Measurements from ENCODE around the gene TMEM26. TPM values are rescaled to one million over a fixed set of nuclear protein-coding genes. Genes with fewer than 3 reads are reported as not detected.
"Not testable (repeated sequence)": the region's sequence is repeated elsewhere in the genome, so short reads cannot be mapped to it uniquely, and the experiment has no call there.

TMEM26 gene
- total RNA-seq, 2 experiments from 2014 or later = not detected

DNA sequence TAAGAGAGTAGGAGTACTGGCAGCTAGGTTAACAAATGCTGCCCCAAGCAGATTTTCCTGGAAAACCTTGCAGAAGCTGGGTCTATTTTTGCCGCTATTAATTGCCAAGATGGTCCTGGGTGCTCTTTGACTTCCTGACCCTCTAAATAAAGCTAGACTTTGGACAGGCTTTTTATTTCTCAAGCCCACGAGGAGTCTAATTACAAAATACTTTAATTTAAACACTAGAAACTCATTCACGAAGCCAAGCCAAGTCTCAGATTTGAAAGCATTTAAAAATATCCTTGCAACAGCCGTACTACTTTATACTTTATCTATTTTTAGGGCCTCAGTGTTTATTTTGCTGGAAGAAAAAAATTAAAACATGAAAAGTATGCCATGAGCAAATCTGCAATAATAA is 45.1 kb downstream of the TMEM26 start:
- no peak for DNase-seq
- Mint-ChIP-seq H3K9me3 (no peaks in the 10 kb centered on the region), H3K4me3 (no peak overlapping the region), H3K36me3 (ENCODE audit: low read depth) (no peaks in the 10 kb centered on the region), H3K27me3 (ENCODE audit: low read depth) (peaks cover 3% of the 10 kb centered on the region), H3K27ac (no peak overlapping the region), H3K4me1 (ENCODE audit: low read depth) (no peaks in the 10 kb centered on the region)
- CTCF ChIA-PET = no interaction called here
- intact Hi-C loops (cut with micrococcal nuclease) = no loop called here

DNA sequence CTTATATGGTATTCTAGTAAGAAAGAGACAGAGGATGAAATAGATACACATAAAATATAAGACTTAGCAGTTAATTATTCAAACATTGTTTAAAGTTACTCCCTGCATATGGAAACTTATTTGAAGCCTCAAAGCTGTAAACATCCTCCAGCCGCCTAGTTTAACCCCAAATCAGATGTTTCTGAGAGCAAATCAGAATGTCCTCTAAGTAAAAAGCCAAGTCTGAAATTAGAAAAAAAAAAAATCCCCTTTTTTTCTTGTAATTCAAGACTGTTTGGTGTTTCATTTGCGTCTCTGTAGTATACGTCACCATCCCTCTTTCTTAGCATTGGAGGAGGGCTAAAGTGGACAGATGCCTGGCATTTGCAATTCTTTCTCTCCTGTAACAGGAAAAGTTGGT is 46.4 kb downstream of the TMEM26 start:
- no peaks in the 10 kb centered on the region for H3K9me3 Mint-ChIP-seq
- no peak overlapping the region for H3K4me3 Mint-ChIP-seq
- peaks cover 3% of the 10 kb centered on the region for H3K27me3 Mint-ChIP-seq (ENCODE audit: low read depth)
- CTCF ChIA-PET = no interaction called here
- DNase-seq = no peak
- no peaks in the 10 kb centered on the region for H3K36me3 Mint-ChIP-seq (ENCODE audit: low read depth)
- H3K4me1 Mint-ChIP-seq (ENCODE audit: low read depth) = no peaks in the 10 kb centered on the region
- H3K27ac Mint-ChIP-seq = no peak overlapping the region
- intact Hi-C loops (cut with micrococcal nuclease) = no loop called here

DNA sequence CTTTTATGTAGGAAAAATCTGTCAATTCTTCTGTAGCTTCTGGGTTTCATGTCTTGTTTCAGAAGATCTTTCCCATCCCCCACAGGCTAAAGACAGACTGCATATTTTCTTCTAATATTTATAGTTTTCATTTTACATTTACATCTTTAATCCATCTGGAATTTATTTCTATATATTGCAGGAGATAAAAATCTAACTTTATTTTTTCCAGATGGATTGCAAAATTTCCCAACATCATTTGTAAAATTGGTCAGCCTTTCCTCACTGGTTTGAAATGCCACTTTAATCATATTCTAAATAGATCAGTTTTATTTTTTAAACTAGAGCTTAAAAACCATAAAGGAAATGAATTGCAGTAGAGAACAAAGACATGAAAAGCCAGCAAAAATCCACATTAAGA is 46.9 kb downstream of the TMEM26 start:
- H3K27ac Mint-ChIP-seq = no peak overlapping the region
- H3K4me1 Mint-ChIP-seq (ENCODE audit: low read depth) = no peaks in the 10 kb centered on the region
- intact Hi-C loops (cut with micrococcal nuclease) = no loop called here
- DNase-seq = no peak
- H3K9me3 Mint-ChIP-seq = no peaks in the 10 kb centered on the region
- no peak overlapping the region for H3K4me3 Mint-ChIP-seq
- H3K36me3 Mint-ChIP-seq (ENCODE audit: low read depth) = no peaks in the 10 kb centered on the region
- CTCF ChIA-PET = no interaction called here
- H3K27me3 Mint-ChIP-seq (ENCODE audit: low read depth) = peaks cover 3% of the 10 kb centered on the region

DNA sequence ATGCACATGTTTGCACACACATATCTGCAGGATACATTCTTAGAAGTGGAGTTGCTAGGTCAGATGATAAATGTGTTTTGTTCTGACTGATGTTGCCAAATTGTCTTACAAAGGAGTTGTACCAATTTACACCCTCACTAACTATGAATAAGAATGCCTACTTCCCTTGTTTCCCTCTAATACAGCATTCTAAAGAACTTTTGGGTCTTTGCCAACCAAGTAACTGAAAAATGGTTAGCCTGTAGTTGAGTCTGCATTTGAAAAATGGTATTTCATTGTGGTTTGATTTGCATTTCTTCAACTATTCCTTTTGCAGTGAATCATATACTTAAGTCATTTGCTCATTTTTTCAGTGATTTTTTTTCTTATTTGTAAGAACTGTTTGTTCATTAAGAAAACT is 48.4 kb downstream of the TMEM26 start:
- Mint-ChIP-seq H3K36me3 (ENCODE audit: low read depth) (no peaks in the 10 kb centered on the region), H3K27ac (no peak overlapping the region), H3K9me3 (no peaks in the 10 kb centered on the region), H3K27me3 (ENCODE audit: low read depth) (no peaks in the 10 kb centered on the region), H3K4me3 (no peak overlapping the region), H3K4me1 (ENCODE audit: low read depth) (no peaks in the 10 kb centered on the region)
- DNase-seq = no peak
- intact Hi-C loops (cut with micrococcal nuclease) = no loop called here
- CTCF ChIA-PET = no interaction called here

DNA sequence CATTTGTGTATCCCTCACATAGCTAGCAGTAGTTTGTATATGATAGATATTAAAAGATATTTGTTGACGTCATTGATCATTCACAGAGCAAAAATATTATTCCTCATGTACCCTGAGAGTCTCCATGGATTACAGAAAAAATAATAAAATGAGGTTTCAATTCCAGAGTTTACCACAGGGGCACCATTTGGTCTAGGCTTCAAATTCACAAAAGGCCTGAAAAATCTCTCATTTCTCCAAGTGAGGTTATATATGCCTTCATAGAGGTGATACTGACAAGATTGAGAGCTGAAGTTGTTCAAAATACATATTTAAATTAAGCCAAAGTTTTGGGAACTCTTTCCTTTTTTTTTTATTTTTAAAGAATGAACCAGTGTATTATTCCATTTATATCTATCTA is 52.7 kb downstream of the TMEM26 start:
- intact Hi-C loops (cut with micrococcal nuclease) = no loop called here
- H3K4me3 Mint-ChIP-seq = no peak overlapping the region
- CTCF ChIA-PET = no interaction called here
- H3K27ac Mint-ChIP-seq = no peak overlapping the region
- DNase-seq = no peak
- H3K27me3 Mint-ChIP-seq (ENCODE audit: low read depth) = no peaks in the 10 kb centered on the region
- no peaks in the 10 kb centered on the region for H3K9me3 Mint-ChIP-seq
- H3K36me3 Mint-ChIP-seq (ENCODE audit: low read depth) = no peaks in the 10 kb centered on the region
- peaks cover 9% of the 10 kb centered on the region for H3K4me1 Mint-ChIP-seq (ENCODE audit: low read depth)

DNA sequence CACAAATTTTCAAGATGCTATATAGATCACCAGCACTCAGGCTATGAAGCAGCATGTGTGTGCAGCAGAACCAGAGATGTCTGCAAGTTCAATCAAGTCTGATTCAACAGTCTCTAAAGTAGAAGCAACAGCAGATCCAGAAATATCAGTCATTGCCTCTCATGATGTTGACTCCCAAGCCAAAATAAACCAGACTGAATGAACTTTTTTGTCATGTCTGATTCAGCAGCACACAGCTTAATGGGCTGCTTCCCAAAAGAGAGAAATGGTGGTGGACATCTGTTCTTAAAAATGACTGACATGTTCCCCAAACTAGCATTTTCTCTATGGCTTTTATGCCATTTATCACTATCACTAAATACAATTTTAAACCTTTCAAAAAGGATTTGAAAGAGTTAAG is 53.8 kb downstream of the TMEM26 start:
- no peak overlapping the region for H3K27ac Mint-ChIP-seq
- no peaks in the 10 kb centered on the region for H3K27me3 Mint-ChIP-seq (ENCODE audit: low read depth)
- intact Hi-C loops (cut with micrococcal nuclease) = no loop called here
- H3K36me3 Mint-ChIP-seq (ENCODE audit: low read depth) = no peaks in the 10 kb centered on the region
- H3K4me1 Mint-ChIP-seq (ENCODE audit: low read depth) = peaks cover 9% of the 10 kb centered on the region
- no peak for DNase-seq
- CTCF ChIA-PET = no interaction called here
- H3K4me3 Mint-ChIP-seq = no peak overlapping the region
- H3K9me3 Mint-ChIP-seq = no peaks in the 10 kb centered on the region

DNA sequence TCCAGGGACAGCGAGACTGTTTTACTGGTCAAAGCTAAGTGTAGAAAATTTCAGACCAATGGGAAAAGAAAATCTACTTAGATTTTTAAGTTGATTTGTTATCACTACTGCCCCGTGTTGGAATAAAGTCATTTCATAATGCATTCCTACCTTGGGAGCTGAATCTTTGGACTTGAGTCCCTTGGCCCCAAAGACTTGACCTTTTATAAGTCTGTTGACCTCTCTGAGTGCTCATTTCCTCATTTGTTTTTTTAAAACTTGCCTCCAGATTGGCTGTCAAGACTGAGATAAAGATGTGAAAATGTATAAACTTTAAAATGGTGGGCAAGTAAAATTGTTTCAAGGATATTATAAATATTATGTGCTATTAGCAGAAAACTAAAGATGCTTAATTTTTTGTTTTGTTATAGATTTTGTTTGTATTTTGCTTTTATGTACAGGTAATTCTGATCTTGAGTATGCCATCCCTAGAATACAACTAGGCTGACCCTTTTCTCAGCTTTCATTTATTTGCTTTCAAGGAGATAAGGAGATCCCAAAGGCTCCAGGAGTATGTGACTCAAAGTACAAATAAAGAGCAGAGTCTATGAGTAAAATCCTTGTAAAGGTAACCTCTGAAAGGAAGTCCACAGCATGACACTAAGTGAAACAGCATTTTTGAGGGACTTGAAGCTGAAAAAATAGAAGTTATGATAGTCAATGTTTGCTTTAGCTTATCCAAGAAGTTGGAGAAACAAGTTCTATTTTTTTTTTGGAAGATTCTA is 54.6 kb downstream of the TMEM26 start:
- Mint-ChIP-seq H3K4me3 (no peak overlapping the region), H3K4me1 (ENCODE audit: low read depth) (peaks cover 9% of the 10 kb centered on the region), H3K9me3 (no peaks in the 10 kb centered on the region), H3K27ac (no peak overlapping the region), H3K27me3 (ENCODE audit: low read depth) (no peaks in the 10 kb centered on the region), H3K36me3 (ENCODE audit: low read depth) (no peaks in the 10 kb centered on the region)
- CTCF ChIA-PET = interaction anchor here (0.6 kb wide), 1 partner anchor 417 kb away, joined by 3 read pairs; no protein-coding TSS in a partner anchor
- intact Hi-C loops (cut with micrococcal nuclease) = no loop called here
- DNase-seq = no peak

DNA sequence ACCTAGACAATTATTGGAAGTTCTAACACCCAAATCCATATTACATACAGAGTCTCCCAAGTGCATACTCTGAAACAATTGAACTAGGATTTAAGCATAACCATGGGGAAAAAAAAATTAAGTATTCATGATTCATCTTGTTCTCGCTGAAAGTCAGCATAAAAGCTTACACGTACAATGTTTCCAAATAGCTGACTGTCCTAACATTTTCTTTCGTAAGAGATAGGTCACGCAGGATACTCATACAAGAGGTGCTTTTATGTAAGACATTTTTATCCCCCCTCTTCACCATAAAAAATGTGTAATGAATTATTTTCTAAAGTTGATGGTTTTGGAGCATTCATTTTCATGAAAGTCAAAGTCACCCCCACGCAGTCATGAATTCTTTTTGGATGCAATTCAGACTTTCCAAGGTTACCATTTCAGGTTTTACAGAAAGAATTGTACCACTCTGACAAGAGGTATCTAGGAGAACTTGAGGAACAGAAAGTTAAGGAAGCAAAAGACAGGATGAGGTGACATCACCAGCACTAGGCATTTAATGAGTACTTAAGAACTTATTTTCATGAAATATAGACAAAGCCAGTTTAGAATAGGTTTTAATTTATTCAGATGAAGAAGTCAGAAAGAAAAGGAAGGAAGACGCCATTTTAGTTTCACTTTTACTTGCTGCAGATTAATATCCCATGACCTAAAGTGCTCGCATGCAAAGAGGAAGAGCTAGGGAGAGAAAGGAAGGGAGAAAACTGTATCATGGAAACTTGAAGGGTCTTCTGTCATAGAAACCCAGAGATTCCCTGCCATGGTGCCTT is 55.8 kb downstream of the TMEM26 start:
- Mint-ChIP-seq H3K36me3 (ENCODE audit: low read depth) (no peaks in the 10 kb centered on the region), H3K4me1 (ENCODE audit: low read depth) (peaks cover 9% of the 10 kb centered on the region), H3K4me3 (no peak overlapping the region), H3K27ac (no peak overlapping the region), H3K27me3 (ENCODE audit: low read depth) (no peaks in the 10 kb centered on the region), H3K9me3 (no peaks in the 10 kb centered on the region)
- intact Hi-C loops (cut with micrococcal nuclease) = no loop called here
- CTCF ChIA-PET = no interaction called here
- no peak for DNase-seq

DNA sequence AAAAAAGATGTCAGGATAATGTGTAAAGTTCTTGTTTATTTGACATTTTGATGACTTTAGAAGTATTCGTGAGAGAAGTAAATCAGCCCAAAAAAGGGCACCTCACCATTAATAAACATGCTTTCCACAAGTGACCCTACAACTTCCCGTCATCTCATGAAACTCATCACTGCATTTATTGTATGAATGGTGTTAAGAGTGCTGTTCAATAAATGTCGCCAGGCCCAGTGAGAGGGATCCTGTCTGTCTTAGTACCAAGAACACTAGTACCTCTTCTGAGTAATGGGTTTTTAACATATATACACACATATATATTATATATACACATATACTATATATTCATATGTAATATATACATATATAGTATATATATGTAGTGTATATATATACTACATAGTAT is 61.9 kb downstream of the TMEM26 start:
- Mint-ChIP-seq H3K27me3 (ENCODE audit: low read depth) (peaks cover 2% of the 10 kb centered on the region), H3K9me3 (no peaks in the 10 kb centered on the region), H3K36me3 (ENCODE audit: low read depth) (no peaks in the 10 kb centered on the region), H3K27ac (no peak overlapping the region), H3K4me3 (no peak overlapping the region), H3K4me1 (ENCODE audit: low read depth) (no peaks in the 10 kb centered on the region)
- intact Hi-C loops (cut with micrococcal nuclease) = no loop called here
- CTCF ChIA-PET = no interaction called here
- no peak for DNase-seq

DNA sequence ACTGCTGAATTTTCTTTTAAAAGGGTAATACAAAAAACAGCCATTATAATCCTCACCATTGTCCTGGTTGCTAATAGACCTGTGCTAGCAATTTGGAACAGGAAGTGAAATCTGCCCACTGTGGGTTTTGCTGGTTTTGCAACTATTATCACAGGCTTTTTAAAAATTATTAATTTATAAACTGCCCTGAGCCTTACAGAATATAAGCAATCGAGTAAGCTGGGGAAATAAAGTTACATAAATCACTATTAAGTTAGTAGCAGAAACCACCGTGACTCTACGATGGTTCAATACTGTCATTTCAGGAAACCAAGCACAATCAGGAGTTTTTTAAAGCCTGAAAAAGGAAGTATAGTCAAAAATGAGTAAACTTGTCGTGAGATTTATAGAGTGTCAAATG is 62.3 kb downstream of the TMEM26 start:
- Mint-ChIP-seq H3K27ac (no peak overlapping the region), H3K4me3 (no peak overlapping the region), H3K36me3 (ENCODE audit: low read depth) (no peaks in the 10 kb centered on the region), H3K27me3 (ENCODE audit: low read depth) (peaks cover 2% of the 10 kb centered on the region), H3K9me3 (no peaks in the 10 kb centered on the region), H3K4me1 (ENCODE audit: low read depth) (no peaks in the 10 kb centered on the region)
- intact Hi-C loops (cut with micrococcal nuclease) = no loop called here
- CTCF ChIA-PET = no interaction called here
- DNase-seq = no peak

DNA sequence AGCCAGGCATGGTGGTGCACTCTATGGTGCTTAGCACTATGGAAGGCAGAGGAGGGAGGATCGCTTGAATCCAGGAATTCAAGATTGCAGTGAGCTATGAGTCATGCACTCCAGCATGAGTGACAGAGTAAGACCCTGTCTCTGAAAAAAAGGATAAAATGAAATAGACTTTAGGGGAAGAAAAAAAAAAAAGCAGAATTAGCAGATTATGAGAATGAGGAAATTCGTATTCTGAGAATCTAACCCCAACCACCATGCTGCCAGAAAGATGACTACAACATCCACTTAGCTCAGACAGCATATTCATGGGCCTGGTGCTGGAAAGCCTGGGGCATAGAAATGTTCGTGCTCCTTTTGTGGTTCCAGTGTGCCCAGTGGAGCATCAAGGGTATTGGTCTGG is 63.3 kb downstream of the TMEM26 start:
- H3K9me3 Mint-ChIP-seq = no peaks in the 10 kb centered on the region
- CTCF ChIA-PET = no interaction called here
- no peaks in the 10 kb centered on the region for H3K4me1 Mint-ChIP-seq (ENCODE audit: low read depth)
- no peaks in the 10 kb centered on the region for H3K36me3 Mint-ChIP-seq (ENCODE audit: low read depth)
- no peak overlapping the region for H3K27ac Mint-ChIP-seq
- H3K4me3 Mint-ChIP-seq = no peak overlapping the region
- intact Hi-C loops (cut with micrococcal nuclease) = no loop called here
- DNase-seq = no peak
- peaks cover 2% of the 10 kb centered on the region for H3K27me3 Mint-ChIP-seq (ENCODE audit: low read depth)

DNA sequence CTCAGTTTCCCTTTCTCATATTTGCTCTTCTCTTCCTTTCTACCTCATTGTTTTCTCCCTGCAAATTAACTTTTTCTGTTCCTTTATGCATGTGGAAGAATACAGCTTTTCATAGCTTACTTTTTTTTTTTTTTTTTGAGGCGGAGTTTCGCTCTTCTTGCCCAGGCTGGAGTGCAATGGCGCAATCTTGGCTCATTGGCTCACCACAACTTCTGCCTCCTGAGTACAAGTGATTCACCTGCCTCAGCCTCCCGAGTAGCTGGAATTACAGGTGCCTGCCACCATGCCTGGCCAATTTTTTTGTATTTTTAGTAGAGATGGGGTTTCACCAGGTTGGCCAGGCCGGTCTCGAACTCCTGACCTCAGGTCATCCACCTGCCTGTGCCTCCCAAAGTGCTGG is 64.2 kb downstream of the TMEM26 start:
- H3K4me3 Mint-ChIP-seq; H3K27ac Mint-ChIP-seq; H3K27me3 Mint-ChIP-seq (ENCODE audit: low read depth); intact Hi-C loops (cut with micrococcal nuclease); H3K4me1 Mint-ChIP-seq (ENCODE audit: low read depth); DNase-seq; H3K9me3 Mint-ChIP-seq; H3K36me3 Mint-ChIP-seq (ENCODE audit: low read depth): not testable (repeated sequence)
- CTCF ChIA-PET = interaction anchor here (0.6 kb wide), 1 partner anchor 132 kb away, joined by 3 read pairs; no protein-coding TSS in a partner anchor

All from activated naive CD4-positive, alpha-beta T cell treated with anti-CD3 and anti-CD28 coated beads for 36 hours (primary cell).